CD14-positive monocyte (primary cell): Measurements from ENCODE around the gene SBF2. TPM values are rescaled to one million over a fixed set of nuclear protein-coding genes. Genes with fewer than 3 reads are reported as not detected.

Source experiments
- DNase-seq, 3 donors: peaks; one replicate each; pipeline ENCODE4 v3.0.0-alpha.2; 2011 to 2022
- H2AFZ ChIP-seq: 2 replicates; pipeline ENCODE4 v1.6.0; 2012; ENCODE audit warnings: mild to moderate bottlenecking, low read depth, low read length, inconsistent platforms; ENCODE audit not compliant: insufficient read depth, poor library complexity, severe bottlenecking
- H3K27ac ChIP-seq, 2 donors: 1 replicate in 1 of 2; 2 replicates in 1 of 2; pipeline ENCODE4 v1.5.1; 2012 to 2013; ENCODE audit warnings: low read length in 2 of 2, control low read depth in 1 of 2, inconsistent platforms in 1 of 2, low read depth in 1 of 2, mild to moderate bottlenecking in 1 of 2
- H3K27me3 ChIP-seq, 2 donors: one replicate each; pipeline versions ENCODE4 v1.6.0 to v1.6.1; 2011 to 2013; ENCODE audit warnings: low read length in 2 of 2; ENCODE audit not compliant: control insufficient read depth in 2 of 2, insufficient read depth in 2 of 2
- H3K36me3 ChIP-seq, 2 donors: replicated peaks in 1 of 2; 1 replicate in 1 of 2; 2 replicates in 1 of 2; pipeline versions ENCODE4 v1.5.1 to v1.6.1; 2012 to 2013; ENCODE audit warnings: low read length in 2 of 2, control low read depth in 1 of 2, inconsistent platforms in 1 of 2, mild to moderate bottlenecking in 1 of 2; ENCODE audit not compliant: insufficient read depth in 2 of 2, control insufficient read depth in 1 of 2
- H3K4me1 ChIP-seq, 2 donors: 1 replicate in 1 of 2; 2 replicates in 1 of 2; pipeline versions ENCODE4 v1.5.1 to v1.6.1; 2012 to 2013; ENCODE audit warnings: low read length in 2 of 2, control low read depth in 1 of 2, inconsistent platforms in 1 of 2, mild to moderate bottlenecking in 1 of 2, moderate library complexity in 1 of 2; ENCODE audit not compliant: insufficient read depth in 2 of 2, control insufficient read depth in 1 of 2
- H3K4me2 ChIP-seq: replicated peaks from 2 replicates; pipeline ENCODE3; 2012; ENCODE audit warnings: low read length, moderate library complexity, mild to moderate bottlenecking; ENCODE audit not compliant: poor library complexity, severe bottlenecking; ENCODE audit errors: extremely low read depth
- H3K4me3 ChIP-seq, 3 experiments: fragments of 200-600 bp in 1 of 3; sonication (generic) in 1 of 3; replicated peaks in 1 of 3; 1 replicate in 2 of 3; 2 replicates in 1 of 3; pipeline ENCODE4 v1.5.1; 2011 to 2013; ENCODE audit warnings: low read length in 3 of 3, mild to moderate bottlenecking in 3 of 3, control low read depth in 2 of 3, low read depth in 2 of 3, inconsistent platforms in 1 of 3, moderate library complexity in 1 of 3
- H3K79me2 ChIP-seq: 2 replicates; pipeline ENCODE4 v1.6.0; 2012; ENCODE audit warnings: mild to moderate bottlenecking, control low read depth, inconsistent platforms, low read length, moderate library complexity; ENCODE audit not compliant: insufficient read depth
- H3K9ac ChIP-seq: 2 replicates; pipeline ENCODE4 v1.6.0; 2017; ENCODE audit warnings: low read length, mild to moderate bottlenecking; ENCODE audit not compliant: insufficient read depth, poor library complexity, severe bottlenecking
- H3K9me3 ChIP-seq, 2 donors: replicated peaks in 1 of 2; 1 replicate in 1 of 2; 2 replicates in 1 of 2; pipeline versions ENCODE4 v1.5.1 to v1.6.1; 2012 to 2013; ENCODE audit warnings: low read length in 2 of 2, control low read depth in 1 of 2; ENCODE audit not compliant: control insufficient read depth in 1 of 2, insufficient read depth in 1 of 2
- H4K20me1 ChIP-seq: 2 replicates; pipeline ENCODE4 v1.6.0; 2012; ENCODE audit warnings: mild to moderate bottlenecking, low read length, control low read depth, moderate library complexity; ENCODE audit not compliant: insufficient read depth
- H3K27ac Mint-ChIP-seq, 7 donors: one replicate each; pipeline ENCODE4 v1.8.0; 2020; ENCODE audit warnings: mild to moderate bottlenecking in 7 of 7, mixed read lengths in 7 of 7, moderate library complexity in 6 of 7, inconsistent platforms in 2 of 7
- H3K27me3 Mint-ChIP-seq, 3 donors: one replicate each; pipeline ENCODE4 v1.8.0; 2021 to 2022; ENCODE audit warnings: low read depth in 3 of 3, mild to moderate bottlenecking in 3 of 3, mixed read lengths in 3 of 3, moderate library complexity in 3 of 3, inconsistent platforms in 1 of 3
- H3K36me3 Mint-ChIP-seq, 2 donors: one replicate each; pipeline ENCODE4 v1.8.0; 2020; ENCODE audit warnings: mixed read lengths in 2 of 2, inconsistent platforms in 1 of 2, mild to moderate bottlenecking in 1 of 2
- H3K4me1 Mint-ChIP-seq: one replicate; pipeline ENCODE4 v1.8.0; 2020; ENCODE audit warnings: mild to moderate bottlenecking, mixed read lengths
- H3K4me3 Mint-ChIP-seq, 2 donors: one replicate each; pipeline ENCODE4 v1.8.0; 2020; ENCODE audit warnings: mild to moderate bottlenecking in 2 of 2, mixed read lengths in 2 of 2, moderate library complexity in 1 of 2
- H3K9me3 Mint-ChIP-seq, 7 donors: one replicate each; pipeline ENCODE4 v1.8.0; 2020 to 2022; ENCODE audit warnings: mixed read lengths in 7 of 7, mild to moderate bottlenecking in 6 of 7, moderate library complexity in 6 of 7, inconsistent platforms in 2 of 7
- CTCF ChIP-seq: fragments of 200-600 bp; IDR thresholded peaks from one replicate; pipeline ENCODE4 v1.8.0; 2022; ENCODE audit warnings: antibody characterized with exemption, mild to moderate bottlenecking
- WGBS: methylation state at CpG from one replicate; pipeline ENCODE4 v1.1.5; 2013; ENCODE audit warnings: missing lambda C conversion rate; ENCODE audit not compliant: insufficient coverage; 5-methylcytosine and 5-hydroxymethylcytosine counted together
- intact Hi-C, 2 donors: fragments of 100-400 bp; cut with micrococcal nuclease; formaldehyde crosslinking; loops; one replicate each; pipeline versions ENCODE4 v1.15.0 to v1.15.1; 2023
- polyA plus RNA-seq, 3 donors: library from polyadenylated mRNA; depleted of rRNA in 1 of 3; unstranded in 2 of 3; stranded (reverse) in 1 of 3; fragments of 300-500 nt in 2 of 3; fragments of >200 nt in 1 of 3; fragmentation: Illumina TruSeq in 2 of 3; gene quantifications; 1 replicate in 2 of 3; 2 replicates in 1 of 3; pipeline ENCODE4 v1.2.3, GENCODE V29; 2012 to 2021

SBF2 gene
- polyA plus RNA-seq, 3 donors = 8.9 to 30.7 (median 16.4) TPM

GRCh38 chr11:10236840-10237239 is 57.2 kb downstream of the SBF2 start:
- H3K27me3 ChIP-seq = no peaks in the 10 kb centered on the region
- H3K36me3 Mint-ChIP-seq = peaks cover 14 to 15% of the 10 kb centered on the region in 2 donors
- no peak overlapping the region for H2AFZ ChIP-seq
- H3K4me3 ChIP-seq = no peak overlapping the region
- H3K9me3 ChIP-seq = peaks cover 5 to 8% of the 10 kb centered on the region in 2 donors
- H3K27ac ChIP-seq = no peak overlapping the region
- no peak overlapping the region for H3K9ac ChIP-seq
- peaks cover 6% of the 10 kb centered on the region for H3K4me1 Mint-ChIP-seq
- H3K27me3 Mint-ChIP-seq = no peaks in the 10 kb centered on the region
- H3K27ac Mint-ChIP-seq = peak overlapping the region in 3 of 7 donors; percentile 17 to 75 (median 27)
- no peak overlapping the region for H3K4me2 ChIP-seq
- DNase-seq = no peak
- TF ChIP-seq CTCF = no peak
- H3K79me2 ChIP-seq = peaks cover 34% of the 10 kb centered on the region
- peaks cover 3 to 16% (median 7%) of the 10 kb centered on the region in 7 donors for H3K9me3 Mint-ChIP-seq
- H3K36me3 ChIP-seq = peaks cover 0 to 4% of the 10 kb centered on the region in 2 donors
- peaks cover 74% of the 10 kb centered on the region for H4K20me1 ChIP-seq
- intact Hi-C loops = no loop called here
- no peaks in the 10 kb centered on the region for H3K4me1 ChIP-seq
- WGBS = no CpG with 5 or more reads among the region's 1 CpG
- no peak overlapping the region for H3K4me3 Mint-ChIP-seq

DNA sequence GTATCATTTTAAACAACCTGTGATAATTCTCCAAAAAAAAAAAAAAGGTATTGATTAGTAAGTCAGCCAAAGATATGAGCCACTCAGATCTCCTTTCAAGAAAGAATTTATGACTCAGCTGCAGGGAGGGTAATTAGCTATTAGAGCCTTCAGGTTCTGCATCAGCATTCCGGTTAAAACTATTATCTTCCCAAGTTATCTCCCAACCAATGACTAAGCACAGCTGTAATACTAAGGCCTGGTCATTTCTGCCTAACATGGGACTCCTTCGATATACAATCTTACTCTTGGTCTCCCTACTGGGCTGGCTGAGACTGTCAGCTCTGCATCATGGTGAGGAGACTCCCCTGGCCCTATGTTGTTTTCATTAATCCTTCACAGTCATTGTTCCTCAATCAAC is 60.4 kb downstream of the SBF2 start:
- Histone ChIP-seq H4K20me1 (peaks cover 47% of the 10 kb centered on the region), H2AFZ (no peak overlapping the region), H3K36me3 (peaks cover 0 to 4% of the 10 kb centered on the region in 2 donors), H3K4me3 (no peak overlapping the region), H3K27me3 (no peaks in the 10 kb centered on the region), H3K27ac (no peak overlapping the region), H3K9ac (no peak overlapping the region), H3K4me2 (no peak overlapping the region), H3K79me2 (peaks cover 9% of the 10 kb centered on the region), H3K9me3 (peaks cover 7 to 18% of the 10 kb centered on the region in 2 donors), H3K4me1 (no peaks in the 10 kb centered on the region)
- Mint-ChIP-seq H3K36me3 (peaks cover 21 to 27% of the 10 kb centered on the region in 2 donors), H3K27me3 (no peaks in the 10 kb centered on the region), H3K4me3 (no peak overlapping the region), H3K9me3 (peaks cover 13 to 38% (median 22%) of the 10 kb centered on the region in 7 donors), H3K4me1 (peaks cover 6% of the 10 kb centered on the region), H3K27ac (peak overlapping the region in 1 of 7 donors; percentile 11)
- DNase-seq = no peak
- intact Hi-C loops = no loop called here
- TF ChIP-seq CTCF = no peak
- 18% methylated on average over 1 of the region's 2 CpGs for WGBS
